Putamen (tissue), 1 donor: ENCODE measurements around the gene KCNMA1.
"Not testable (repeated sequence)": the region's sequence is repeated elsewhere in the genome, so short reads cannot be mapped to it uniquely, and the experiment has no call there.

Experiments used
- DNase-seq: peaks from one replicate; pipeline ENCODE4 v3.0.0-alpha.2; 2016; ENCODE audit warnings: low spot score

The KCNMA1 gene

GRCh38 chr10:77531441-77532001 is 106.1 kb downstream of the KCNMA1 start:
- peak; percentile 34 for DNase-seq

- no peak for DNase-seq
Measured at GRCh38 chr10:77530011-77530410, 107.6 kb downstream of the KCNMA1 start.

GRCh38 chr10:77529050-77529576 is 108.5 kb downstream of the KCNMA1 start:
- DNase-seq: no peak

GRCh38 chr10:77527839-77528238 is 109.8 kb downstream of the KCNMA1 start:
- no peak for DNase-seq

GRCh38 chr10:77526868-77527617 is 110.6 kb downstream of the KCNMA1 start:
- DNase-seq: no peak

- DNase-seq: no peak
Measured at GRCh38 chr10:77524281-77524711, 113.3 kb downstream of the KCNMA1 start.

GRCh38 chr10:77522268-77522809 is 115.3 kb downstream of the KCNMA1 start:
- no peak for DNase-seq

- DNase-seq: no peak
Measured at GRCh38 chr10:77520995-77521394, 116.6 kb downstream of the KCNMA1 start.

GRCh38 chr10:77520290-77520689 is 117.3 kb downstream of the KCNMA1 start:
- DNase-seq: no peak

- DNase-seq: not testable (repeated sequence)
Measured at GRCh38 chr10:77519791-77520190, 117.8 kb downstream of the KCNMA1 start.

GRCh38 chr10:77518910-77519274 is 118.7 kb downstream of the KCNMA1 start:
- DNase-seq: no peak

GRCh38 chr10:77518241-77518909 is 119.2 kb downstream of the KCNMA1 start:
- DNase-seq: no peak

GRCh38 chr10:77516575-77516974 is 121.0 kb downstream of the KCNMA1 start:
- no peak for DNase-seq

GRCh38 chr10:77514870-77515269 is 122.7 kb downstream of the KCNMA1 start:
- DNase-seq: no peak

GRCh38 chr10:77513781-77514331 is 123.8 kb downstream of the KCNMA1 start:
- DNase-seq: peak; percentile 39

GRCh38 chr10:77513220-77513619 is 124.4 kb downstream of the KCNMA1 start:
- DNase-seq: no peak

GRCh38 chr10:77512219-77512578 is 125.4 kb downstream of the KCNMA1 start:
- no peak for DNase-seq

- DNase-seq: no peak
Measured at GRCh38 chr10:77511498-77512218, 126.0 kb downstream of the KCNMA1 start.

- DNase-seq: no peak
Measured at GRCh38 chr10:77510695-77511094, 126.9 kb downstream of the KCNMA1 start.

- DNase-seq: no peak
Measured at GRCh38 chr10:77510294-77510693, 127.3 kb downstream of the KCNMA1 start.

GRCh38 chr10:77509391-77509790 is 128.2 kb downstream of the KCNMA1 start:
- no peak for DNase-seq
